Left ventricle myocardium inferior (tissue), 1 donor: Measurements from ENCODE around the gene TANC2. TPM values are rescaled to one million over a fixed set of nuclear protein-coding genes. Genes with fewer than 3 reads are reported as not detected.

Source experiments
- DNase-seq: peaks from one replicate; pipeline ENCODE4 v3.0.0-alpha.2; 2020
- H3K27ac ChIP-seq: fragments of 200-600 bp; replicated peaks from 2 replicates; pipeline ENCODE4 v1.8.0; 2021
- H3K27me3 ChIP-seq: fragments of 200-600 bp; 2 replicates; pipeline ENCODE4 v1.8.0; 2021; ENCODE audit warnings: low read depth
- H3K36me3 ChIP-seq: fragments of 200-600 bp; 2 replicates; pipeline ENCODE4 v1.8.0; 2021
- H3K4me1 ChIP-seq: fragments of 200-600 bp; 2 replicates; pipeline ENCODE4 v1.8.0; 2021
- H3K4me3 ChIP-seq: fragments of 200-600 bp; 2 replicates; pipeline ENCODE4 v1.8.0; 2021; ENCODE audit warnings: mild to moderate bottlenecking, moderate library complexity
- H3K9me3 ChIP-seq: fragments of 200-600 bp; replicated peaks from 2 replicates; pipeline ENCODE4 v1.8.0; 2021
- intact Hi-C: fragments of 100-400 bp; cut with micrococcal nuclease; formaldehyde crosslinking; loops from one replicate; pipeline ENCODE4 v1.11.0; 2022
- long read RNA-seq: library from polyadenylated mRNA; unstranded; transcript quantifications from one replicate; pipeline ENCODE4 v2.0.0, GENCODE V29; 2021
- total RNA-seq: library from RNA; stranded (reverse); fragmentation: NEBNext Ultra II Directional; extraction: Animal tissue kit (Norgen Biotek cat#: 25700); gene quantifications from one replicate; pipeline ENCODE4 v1.2.1, GENCODE V29; 2021
- TF ChIP-seq, protein P1 (sequence below): fragments of 200-600 bp; IDR thresholded peaks from 2 replicates; pipeline ENCODE4 v1.8.0; 2021; ENCODE audit warnings: antibody characterized with exemption, mild to moderate bottlenecking, borderline replicate concordance
- donor health status: DM: no; HTN: yes; CAD: no; lungs with severe emphysema.

The TANC2 gene
- 9.0 TPM for total RNA-seq
- long read RNA-seq, partial matches to known transcripts, result 0 of 4 reads
- long read RNA-seq, other reads (novel, unspliced or antisense), result 4 of 4 reads

DNA sequence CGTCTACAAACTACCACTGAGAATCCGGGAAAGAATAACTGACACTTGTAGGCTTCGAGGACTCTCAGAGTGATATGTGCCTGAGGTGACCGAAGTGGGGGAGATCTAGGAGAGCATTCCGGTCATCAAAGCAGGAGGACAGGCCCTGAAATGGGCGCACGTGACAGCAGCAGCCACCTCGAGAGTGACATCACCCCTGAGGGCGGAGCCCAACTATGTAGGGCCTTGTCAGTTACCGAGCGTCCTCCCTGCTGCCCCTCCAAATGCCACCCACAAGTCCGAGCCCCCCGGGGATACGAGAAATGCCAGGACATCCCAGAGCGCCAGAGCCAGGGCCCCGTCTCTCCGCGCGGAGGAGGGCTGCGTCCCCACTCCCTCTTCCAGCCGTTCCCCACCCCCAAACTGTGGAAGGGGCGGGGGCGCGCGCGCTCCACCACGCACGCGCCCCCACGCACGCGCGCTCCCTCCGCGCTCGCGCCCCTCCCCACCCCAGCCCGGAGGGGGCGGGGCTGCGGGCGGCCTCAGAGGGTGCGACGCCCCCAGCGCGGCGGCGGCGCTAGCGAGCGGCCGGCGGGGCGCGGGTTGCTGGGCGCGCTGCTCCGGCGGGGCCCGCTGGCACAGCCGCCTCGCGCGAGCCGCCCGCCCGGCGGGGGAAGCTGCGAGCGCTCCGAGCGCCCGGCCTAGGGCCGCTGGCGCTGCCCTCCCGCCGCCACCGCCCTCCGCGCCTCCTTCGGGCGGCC, at the start of gene TANC2:
Gene TANC2 (plus strand): TSS at position 550 of the 740 bp plus-strand sequence. CDS start 43,325 bp downstream, outside the sequence.
- Histone ChIP-seq H3K27ac (peak within 1 kb of the TSS; percentile 80), H3K4me1 (peaks cover 27% of the 10 kb centered on the region), H3K36me3 (no peaks in the 10 kb centered on the region), H3K4me3 (peak within 1 kb of the TSS; percentile 92), H3K27me3 (no peaks in the 10 kb centered on the region), H3K9me3 (no peaks in the 10 kb centered on the region)
- TF ChIP-seq, protein P1, sequence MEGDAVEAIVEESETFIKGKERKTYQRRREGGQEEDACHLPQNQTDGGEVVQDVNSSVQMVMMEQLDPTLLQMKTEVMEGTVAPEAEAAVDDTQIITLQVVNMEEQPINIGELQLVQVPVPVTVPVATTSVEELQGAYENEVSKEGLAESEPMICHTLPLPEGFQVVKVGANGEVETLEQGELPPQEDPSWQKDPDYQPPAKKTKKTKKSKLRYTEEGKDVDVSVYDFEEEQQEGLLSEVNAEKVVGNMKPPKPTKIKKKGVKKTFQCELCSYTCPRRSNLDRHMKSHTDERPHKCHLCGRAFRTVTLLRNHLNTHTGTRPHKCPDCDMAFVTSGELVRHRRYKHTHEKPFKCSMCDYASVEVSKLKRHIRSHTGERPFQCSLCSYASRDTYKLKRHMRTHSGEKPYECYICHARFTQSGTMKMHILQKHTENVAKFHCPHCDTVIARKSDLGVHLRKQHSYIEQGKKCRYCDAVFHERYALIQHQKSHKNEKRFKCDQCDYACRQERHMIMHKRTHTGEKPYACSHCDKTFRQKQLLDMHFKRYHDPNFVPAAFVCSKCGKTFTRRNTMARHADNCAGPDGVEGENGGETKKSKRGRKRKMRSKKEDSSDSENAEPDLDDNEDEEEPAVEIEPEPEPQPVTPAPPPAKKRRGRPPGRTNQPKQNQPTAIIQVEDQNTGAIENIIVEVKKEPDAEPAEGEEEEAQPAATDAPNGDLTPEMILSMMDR, result no peak
- DNase-seq, result peak; percentile 78
- intact Hi-C loops, result loop anchor here (5.0 kb wide), 1 partner anchor 259 kb away; no protein-coding TSS in a partner anchor

DNA sequence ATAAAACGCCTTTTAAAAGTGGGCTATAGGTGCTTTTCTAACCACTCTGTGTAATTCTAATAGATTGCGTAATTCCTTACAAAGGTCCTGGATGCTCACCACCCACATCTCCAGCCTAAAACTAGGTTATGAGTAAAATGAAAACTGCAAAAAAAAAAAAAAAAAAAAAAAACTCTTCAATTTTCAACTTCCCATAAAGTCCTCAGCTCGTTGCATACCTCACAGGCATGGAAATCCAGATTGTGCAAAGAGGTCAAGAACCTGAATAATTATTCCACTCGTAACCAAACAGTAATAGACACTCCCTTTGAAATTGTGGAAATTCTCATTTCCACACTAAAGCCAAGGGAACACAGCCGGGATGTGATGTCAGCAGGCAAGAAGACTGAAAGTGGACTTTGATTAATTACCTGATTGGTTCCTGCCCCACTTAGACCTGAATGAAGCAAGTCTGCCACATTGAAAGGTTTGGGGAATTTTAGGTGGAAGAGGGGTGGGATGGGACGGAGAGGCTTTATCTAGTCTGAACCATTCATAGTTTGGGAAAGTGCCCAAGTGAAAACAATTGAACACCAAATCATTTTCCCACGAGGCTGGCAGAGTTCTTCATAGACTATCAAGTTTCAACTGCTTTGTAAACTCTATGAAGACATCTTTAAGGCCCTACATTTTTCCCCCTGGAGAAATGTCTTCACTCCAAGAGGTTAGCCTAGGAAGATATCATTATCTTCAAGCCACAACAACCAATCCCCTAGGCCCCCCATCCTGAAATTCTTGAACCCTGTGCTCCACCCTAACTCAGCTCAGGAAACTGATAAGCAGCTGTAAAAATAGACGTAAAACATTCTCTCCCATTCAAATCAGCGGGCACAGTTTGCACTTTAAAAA, 49.1 kb upstream of the TANC2 start:
- no peak for DNase-seq
- Histone ChIP-seq H3K27ac (peak overlapping the region; percentile 42), H3K27me3 (no peaks in the 10 kb centered on the region), H3K4me3 (no peak overlapping the region), H3K4me1 (peaks cover 18% of the 10 kb centered on the region), H3K36me3 (no peaks in the 10 kb centered on the region), H3K9me3 (peaks cover 4% of the 10 kb centered on the region)
- intact Hi-C loops, result no loop called here
- TF ChIP-seq, protein P1, result no peak

DNA sequence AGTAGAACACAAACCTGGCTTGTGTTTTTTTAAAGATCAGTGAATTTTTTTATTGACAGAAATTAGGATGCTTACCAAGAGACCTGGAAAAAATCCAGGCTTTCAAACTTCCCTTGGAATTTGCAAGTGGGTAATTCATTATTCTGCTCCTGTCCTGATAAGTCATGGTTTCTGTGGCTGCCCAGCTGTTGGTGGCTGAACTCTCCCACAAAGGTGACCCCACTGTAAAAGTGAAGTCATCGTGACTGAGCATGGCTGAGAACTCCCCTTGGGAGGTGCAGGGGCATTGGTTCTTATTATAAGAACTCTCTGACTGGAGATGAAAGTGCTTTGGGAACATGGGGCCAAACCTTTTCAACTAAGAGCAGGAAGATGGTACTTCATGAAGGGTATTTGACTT, 46.6 kb upstream of the TANC2 start:
- no peak overlapping the region for H3K4me3 ChIP-seq
- TF ChIP-seq, protein P1, result no peak
- intact Hi-C loops, result no loop called here
- H3K4me1 ChIP-seq, result peaks cover 18% of the 10 kb centered on the region
- H3K9me3 ChIP-seq, result no peaks in the 10 kb centered on the region
- no peaks in the 10 kb centered on the region for H3K27me3 ChIP-seq
- no peak for DNase-seq
- no peak overlapping the region for H3K27ac ChIP-seq
- no peaks in the 10 kb centered on the region for H3K36me3 ChIP-seq

DNA sequence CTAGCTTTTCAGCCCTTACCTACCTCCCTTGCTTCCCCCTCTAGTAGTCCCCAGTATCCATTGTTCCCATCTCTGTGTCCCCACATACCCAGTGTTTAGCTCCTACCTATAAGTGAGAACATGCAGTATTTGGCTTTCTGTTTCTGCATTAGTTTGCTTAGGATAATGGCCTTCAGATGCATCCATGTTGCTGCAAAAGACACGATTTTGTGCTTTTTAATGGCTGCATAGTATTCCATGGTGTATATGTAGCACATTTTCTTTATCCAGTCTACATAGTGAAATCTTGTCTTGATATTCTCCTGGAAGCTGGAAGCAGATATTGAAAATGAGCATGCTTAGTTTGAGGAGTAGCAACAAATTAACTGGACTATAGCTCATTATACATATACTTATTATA, 45.7 kb upstream of the TANC2 start:
- intact Hi-C loops, result no loop called here
- Histone ChIP-seq H3K27me3 (no peaks in the 10 kb centered on the region), H3K27ac (no peak overlapping the region)

DNA sequence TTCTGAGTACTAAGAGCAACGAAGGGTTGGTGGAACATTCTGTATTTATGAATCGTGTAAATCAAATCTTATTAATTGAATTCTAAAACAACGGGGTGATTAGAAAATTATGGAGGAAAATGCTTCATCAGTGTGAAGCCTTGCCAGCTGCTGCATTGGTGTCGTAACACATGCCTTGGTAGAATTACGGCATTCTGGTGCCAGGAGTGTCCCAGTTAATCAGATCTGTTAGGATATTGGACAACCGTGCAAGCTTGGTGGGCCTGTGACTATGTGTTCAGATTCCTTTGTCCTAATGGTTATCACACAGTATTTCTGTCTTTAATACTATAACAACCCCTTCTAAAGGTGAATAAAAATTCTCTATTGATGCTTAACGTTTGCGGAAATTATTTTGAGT, 44.2 kb upstream of the TANC2 start:
- peaks cover 14% of the 10 kb centered on the region for H3K4me1 ChIP-seq
- intact Hi-C loops, result no loop called here
- H3K4me3 ChIP-seq, result no peak overlapping the region
- H3K36me3 ChIP-seq, result no peaks in the 10 kb centered on the region
- TF ChIP-seq, protein P1, result no peak
- DNase-seq, result no peak
- H3K27ac ChIP-seq, result no peak overlapping the region
- H3K9me3 ChIP-seq, result no peaks in the 10 kb centered on the region
- no peaks in the 10 kb centered on the region for H3K27me3 ChIP-seq

More for the DNA sequence above, 45.7 kb upstream of the TANC2 start:
- no peak overlapping the region for H3K4me3 ChIP-seq
- TF ChIP-seq, protein P1, result no peak
- no peaks in the 10 kb centered on the region for H3K36me3 ChIP-seq
- no peaks in the 10 kb centered on the region for H3K9me3 ChIP-seq
- H3K4me1 ChIP-seq, result peaks cover 18% of the 10 kb centered on the region
- no peak for DNase-seq
